GM10266 (cell line): ENCODE measurements around the gene GOLGB1.
"Not testable (repeated sequence)": the region's sequence is repeated elsewhere in the genome, so short reads cannot be mapped to it uniquely, and the experiment has no call there.

Experiments used
- DNase-seq: peaks from one replicate; pipeline ENCODE4 v3.0.0; 2012; ENCODE audit errors: extremely low spot score
- TF ChIP-seq, protein P1 (sequence below): IDR thresholded peaks from 2 replicates; pipeline ENCODE4 v1.5.1; 2012; ENCODE audit warnings: mild to moderate bottlenecking, low read depth; ENCODE audit not compliant: control insufficient read depth, insufficient read depth; ENCODE audit errors: missing control alignments

The GOLGB1 gene, protein sequence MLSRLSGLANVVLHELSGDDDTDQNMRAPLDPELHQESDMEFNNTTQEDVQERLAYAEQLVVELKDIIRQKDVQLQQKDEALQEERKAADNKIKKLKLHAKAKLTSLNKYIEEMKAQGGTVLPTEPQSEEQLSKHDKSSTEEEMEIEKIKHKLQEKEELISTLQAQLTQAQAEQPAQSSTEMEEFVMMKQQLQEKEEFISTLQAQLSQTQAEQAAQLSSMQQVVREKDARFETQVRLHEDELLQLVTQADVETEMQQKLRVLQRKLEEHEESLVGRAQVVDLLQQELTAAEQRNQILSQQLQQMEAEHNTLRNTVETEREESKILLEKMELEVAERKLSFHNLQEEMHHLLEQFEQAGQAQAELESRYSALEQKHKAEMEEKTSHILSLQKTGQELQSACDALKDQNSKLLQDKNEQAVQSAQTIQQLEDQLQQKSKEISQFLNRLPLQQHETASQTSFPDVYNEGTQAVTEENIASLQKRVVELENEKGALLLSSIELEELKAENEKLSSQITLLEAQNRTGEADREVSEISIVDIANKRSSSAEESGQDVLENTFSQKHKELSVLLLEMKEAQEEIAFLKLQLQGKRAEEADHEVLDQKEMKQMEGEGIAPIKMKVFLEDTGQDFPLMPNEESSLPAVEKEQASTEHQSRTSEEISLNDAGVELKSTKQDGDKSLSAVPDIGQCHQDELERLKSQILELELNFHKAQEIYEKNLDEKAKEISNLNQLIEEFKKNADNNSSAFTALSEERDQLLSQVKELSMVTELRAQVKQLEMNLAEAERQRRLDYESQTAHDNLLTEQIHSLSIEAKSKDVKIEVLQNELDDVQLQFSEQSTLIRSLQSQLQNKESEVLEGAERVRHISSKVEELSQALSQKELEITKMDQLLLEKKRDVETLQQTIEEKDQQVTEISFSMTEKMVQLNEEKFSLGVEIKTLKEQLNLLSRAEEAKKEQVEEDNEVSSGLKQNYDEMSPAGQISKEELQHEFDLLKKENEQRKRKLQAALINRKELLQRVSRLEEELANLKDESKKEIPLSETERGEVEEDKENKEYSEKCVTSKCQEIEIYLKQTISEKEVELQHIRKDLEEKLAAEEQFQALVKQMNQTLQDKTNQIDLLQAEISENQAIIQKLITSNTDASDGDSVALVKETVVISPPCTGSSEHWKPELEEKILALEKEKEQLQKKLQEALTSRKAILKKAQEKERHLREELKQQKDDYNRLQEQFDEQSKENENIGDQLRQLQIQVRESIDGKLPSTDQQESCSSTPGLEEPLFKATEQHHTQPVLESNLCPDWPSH (N-terminal part only)

DNA sequence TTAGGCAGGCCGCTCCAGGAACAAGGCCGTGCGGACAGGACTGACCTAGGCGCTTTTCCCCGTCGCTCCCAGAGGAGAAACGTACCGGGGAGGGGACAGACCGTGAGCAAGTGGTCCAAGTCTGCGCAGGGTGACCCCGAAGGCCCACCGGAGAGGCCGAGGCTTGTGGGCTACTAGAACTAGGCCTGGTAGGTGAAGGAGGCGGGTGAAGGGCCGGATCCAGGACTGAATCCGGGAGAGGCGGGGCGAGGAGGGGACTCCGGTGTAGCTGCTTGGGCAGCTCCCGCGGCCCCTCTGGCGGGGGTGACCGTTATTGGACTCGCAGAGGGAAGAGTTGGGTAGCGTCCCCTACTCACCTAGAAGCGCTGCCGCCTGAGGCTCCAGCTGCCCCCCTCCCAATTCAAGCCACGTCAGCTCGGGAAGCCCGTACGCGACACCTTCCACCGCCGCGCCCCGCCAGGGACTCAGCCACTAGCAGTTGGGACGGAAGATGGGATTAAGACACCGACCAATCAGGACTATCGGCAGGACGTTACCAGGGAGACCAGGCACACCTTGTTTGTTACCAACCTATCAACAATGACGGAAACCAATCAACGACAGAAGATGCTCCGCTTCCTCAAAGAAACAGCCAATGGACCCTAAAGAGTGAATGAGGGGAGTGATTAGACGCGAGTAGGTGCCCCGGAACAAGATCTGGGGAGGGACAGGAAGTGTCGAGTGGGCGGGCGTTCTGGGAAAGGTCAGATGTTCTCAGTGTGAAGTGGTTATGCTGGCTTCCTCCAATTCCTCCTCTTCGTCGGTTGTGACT, at the start of gene GOLGB1:
TSS of gene GOLGB1 (minus strand) at position 466 of the 811 bp plus-strand sequence. CDS start 18,770 bp downstream, outside the sequence.
- peak; percentile 92 for DNase-seq
- TF ChIP-seq, protein P1, sequence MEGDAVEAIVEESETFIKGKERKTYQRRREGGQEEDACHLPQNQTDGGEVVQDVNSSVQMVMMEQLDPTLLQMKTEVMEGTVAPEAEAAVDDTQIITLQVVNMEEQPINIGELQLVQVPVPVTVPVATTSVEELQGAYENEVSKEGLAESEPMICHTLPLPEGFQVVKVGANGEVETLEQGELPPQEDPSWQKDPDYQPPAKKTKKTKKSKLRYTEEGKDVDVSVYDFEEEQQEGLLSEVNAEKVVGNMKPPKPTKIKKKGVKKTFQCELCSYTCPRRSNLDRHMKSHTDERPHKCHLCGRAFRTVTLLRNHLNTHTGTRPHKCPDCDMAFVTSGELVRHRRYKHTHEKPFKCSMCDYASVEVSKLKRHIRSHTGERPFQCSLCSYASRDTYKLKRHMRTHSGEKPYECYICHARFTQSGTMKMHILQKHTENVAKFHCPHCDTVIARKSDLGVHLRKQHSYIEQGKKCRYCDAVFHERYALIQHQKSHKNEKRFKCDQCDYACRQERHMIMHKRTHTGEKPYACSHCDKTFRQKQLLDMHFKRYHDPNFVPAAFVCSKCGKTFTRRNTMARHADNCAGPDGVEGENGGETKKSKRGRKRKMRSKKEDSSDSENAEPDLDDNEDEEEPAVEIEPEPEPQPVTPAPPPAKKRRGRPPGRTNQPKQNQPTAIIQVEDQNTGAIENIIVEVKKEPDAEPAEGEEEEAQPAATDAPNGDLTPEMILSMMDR = no peak

DNA sequence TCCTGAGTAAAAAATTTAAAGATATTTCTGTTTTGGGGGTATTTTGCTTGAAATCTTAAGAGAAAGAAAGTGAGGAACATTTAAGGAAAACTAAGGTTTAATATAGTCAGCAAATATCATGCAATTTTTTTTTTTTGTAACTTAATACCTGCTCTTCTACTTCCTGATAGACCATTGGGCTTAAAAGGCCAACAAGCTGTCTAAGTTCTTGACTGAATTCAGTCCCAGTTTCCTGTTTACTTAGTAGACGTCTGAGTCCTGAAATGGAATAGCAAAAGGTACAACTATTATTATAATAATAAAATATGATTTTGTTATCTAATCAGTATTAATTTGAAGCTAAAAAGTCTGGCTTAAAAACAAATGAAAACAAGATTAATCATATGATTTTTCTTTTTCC, 47.4 kb upstream of the GOLGB1 start:
- TF ChIP-seq, protein P1 = no peak
- no peak for DNase-seq

DNA sequence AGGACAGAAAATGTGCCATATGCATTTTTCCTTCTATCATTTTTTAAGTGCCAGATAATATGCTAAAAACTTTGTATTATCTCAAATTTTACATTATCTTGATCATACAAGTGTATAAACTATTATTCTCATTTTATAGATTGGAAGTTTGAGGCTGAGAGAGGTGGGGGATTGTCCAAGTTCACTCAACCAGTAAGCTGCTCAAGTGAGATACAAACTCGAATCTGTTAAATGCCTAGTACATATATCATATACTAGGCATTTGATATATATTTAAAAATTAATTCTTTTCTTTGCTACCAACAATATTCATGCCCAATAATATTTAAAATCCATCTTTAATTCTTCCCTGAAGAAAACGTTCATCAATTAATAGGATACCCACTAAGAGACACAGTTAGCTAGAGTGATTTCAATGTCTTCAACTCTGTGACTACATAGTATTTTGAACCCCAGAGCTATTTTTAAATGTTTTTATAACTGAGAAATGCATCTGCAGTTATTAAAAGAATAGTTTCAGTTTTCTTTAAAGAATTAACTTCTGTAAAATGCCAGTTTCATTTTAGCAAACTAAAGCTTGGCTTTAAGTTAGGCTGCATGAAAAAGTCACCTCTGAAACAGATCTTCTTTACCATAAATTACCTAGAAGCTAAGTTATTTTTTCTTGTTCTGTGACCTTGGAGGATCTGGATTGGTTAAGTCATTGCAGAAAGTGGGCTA, 44.9 kb upstream of the GOLGB1 start:
- TF ChIP-seq, protein P1 = no peak
- no peak for DNase-seq

DNA sequence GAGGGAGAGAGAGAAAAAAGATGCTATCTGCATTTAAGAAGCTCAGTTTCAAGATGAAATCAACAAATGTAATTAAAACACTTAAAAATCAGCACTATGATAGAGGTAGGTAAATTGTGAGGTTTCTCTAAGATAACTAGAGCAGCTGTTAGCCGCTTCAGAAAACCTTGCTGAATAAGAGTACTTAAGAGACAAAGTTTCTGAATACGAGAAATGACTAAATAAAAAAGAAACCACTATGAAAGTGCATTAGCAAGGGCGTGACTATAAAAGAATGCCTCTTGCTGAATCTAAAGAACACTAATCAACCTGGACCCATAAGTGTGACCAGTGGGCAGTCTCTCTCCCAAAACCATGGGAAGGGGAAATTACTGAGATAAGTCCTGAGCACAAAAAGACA, 43.5 kb upstream of the GOLGB1 start:
- TF ChIP-seq, protein P1 = no peak
- peak; percentile 29 for DNase-seq

DNA sequence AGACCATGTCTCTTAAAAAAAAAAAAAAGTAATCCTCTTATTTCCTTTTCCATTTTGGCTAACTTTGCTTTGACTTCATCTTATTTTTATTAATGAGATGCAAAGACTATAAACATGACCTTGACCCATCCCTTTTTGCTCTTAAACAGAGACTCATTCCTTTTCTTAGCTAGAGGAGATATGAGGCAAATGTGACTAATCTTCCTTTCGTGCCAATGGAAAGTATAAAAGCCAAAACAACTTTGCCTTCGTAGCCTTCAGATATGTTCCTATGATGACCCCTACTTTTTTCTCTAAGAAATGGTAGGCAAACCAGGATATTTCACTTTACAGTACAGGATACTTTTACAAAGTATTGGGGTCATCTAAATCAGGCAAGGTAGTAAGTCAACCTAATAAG, 36.9 kb upstream of the GOLGB1 start:
- TF ChIP-seq, protein P1 = no peak
- no peak for DNase-seq

DNA sequence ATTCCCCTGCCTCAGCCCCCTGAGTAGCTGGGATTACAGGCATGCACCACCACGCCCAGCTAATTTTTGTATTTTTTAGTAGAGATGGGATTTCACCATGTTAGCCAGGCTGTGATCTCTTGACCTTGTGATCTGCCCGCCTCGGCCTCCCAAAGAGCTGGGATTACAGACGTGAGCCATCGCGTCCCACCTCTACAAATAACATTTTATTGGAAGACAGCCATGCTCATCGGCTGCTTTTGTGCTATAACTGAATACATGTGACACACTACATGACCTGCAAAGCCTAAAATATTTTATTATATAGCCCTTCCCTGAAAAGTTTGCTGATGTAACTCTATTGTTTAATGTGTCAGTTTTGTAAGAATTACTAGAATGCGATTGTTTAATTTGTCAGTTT, 33.2 kb upstream of the GOLGB1 start:
- not testable (repeated sequence) for DNase-seq
